G401.6 (cell line): ENCODE results near the gene TIMM17A.
"Not testable (repeated sequence)": the region's sequence is repeated elsewhere in the genome, so short reads cannot be mapped to it uniquely, and the experiment has no call there.

Experiments
- FAIRE-seq: peaks from 2 replicates; lab custom pipeline; 2012; peaks lifted over from hg19 to GRCh38; lab: Jason Lieb, UNC

The TIMM17A gene

GRCh38 chr1:201940316-201940715 lies 15.0 kb upstream of the TIMM17A start:
- not testable (repeated sequence) for FAIRE-seq

- FAIRE-seq: no peak
These were observed 13.7 kb upstream of the TIMM17A start for GRCh38 chr1:201941420-201942128.

GRCh38 chr1:201942129-201942495 lies 13.2 kb upstream of the TIMM17A start:
- no peak for FAIRE-seq

- no peak for FAIRE-seq
These were observed 11.3 kb upstream of the TIMM17A start for GRCh38 chr1:201944002-201944401.

- no peak for FAIRE-seq
These were observed 10.7 kb upstream of the TIMM17A start for GRCh38 chr1:201944639-201945038.

GRCh38 chr1:201945157-201945556 lies 10.1 kb upstream of the TIMM17A start:
- FAIRE-seq: no peak

- no peak for FAIRE-seq
These were observed 9.5 kb upstream of the TIMM17A start for GRCh38 chr1:201945863-201946223.

- FAIRE-seq: peak; percentile 93
These were observed 8.9 kb upstream of the TIMM17A start, which contains the start of gene LMOD1 for GRCh38 chr1:201946224-201946908. Gene LMOD1 (minus strand): TSS chr1:201946548. CDS start chr1:201946340, 208 bp downstream.

- FAIRE-seq: no peak
These were observed 7.7 kb upstream of the TIMM17A start for GRCh38 chr1:201947697-201948008.

GRCh38 chr1:201949491-201949890 lies 5.8 kb upstream of the TIMM17A start:
- FAIRE-seq: no peak

- no peak for FAIRE-seq
These were observed 867 bp upstream of the TIMM17A start for GRCh38 chr1:201954263-201955008.

- no peak for FAIRE-seq
These were observed 433 bp downstream of the TIMM17A start for GRCh38 chr1:201955729-201956143.

- no peak for FAIRE-seq
These were observed 3.0 kb downstream of the TIMM17A start for GRCh38 chr1:201958348-201958747.

- not testable (repeated sequence) for FAIRE-seq
These were observed 7.1 kb downstream of the TIMM17A start for GRCh38 chr1:201962382-201962781.

GRCh38 chr1:201964261-201964660 lies 9.0 kb downstream of the TIMM17A start:
- FAIRE-seq: no peak

GRCh38 chr1:201966171-201966570 lies 10.9 kb downstream of the TIMM17A start:
- no peak for FAIRE-seq

- peak; percentile 13 for FAIRE-seq
These were observed 13.1 kb downstream of the TIMM17A start for GRCh38 chr1:201968202-201968925.

GRCh38 chr1:201970334-201971159 lies 15.2 kb downstream of the TIMM17A start:
- no peak for FAIRE-seq

GRCh38 chr1:201982082-201982622 lies 26.8 kb downstream of the TIMM17A start:
- FAIRE-seq: no peak

GRCh38 chr1:201982623-201983379 lies 27.5 kb downstream of the TIMM17A start, which contains the start of gene RNPEP:
Gene RNPEP (plus strand): TSS chr1:201982648. CDS start chr1:201982667, 19 bp downstream.
- peak; percentile 56 for FAIRE-seq
